HL-60 (cell line): ENCODE data around the gene TIMM44.

ENCODE experiments used
- DNase-seq, 2 experiments: peaks; one replicate each; pipeline ENCODE4 v3.0.0-alpha.2; 2010 to 2020; ENCODE audit warnings: low read depth in 1 of 2, low spot score in 1 of 2
- H3K27ac ChIP-seq: fragments of 250-450 bp; sonication (Bioruptor Pico); replicated peaks from 2 replicates; pipeline ENCODE4 v1.5.1; 2020; ENCODE audit warnings: mild to moderate bottlenecking, moderate library complexity
- H3K27me3 ChIP-seq: fragments of 250-450 bp; sonication (Bioruptor Pico); 2 replicates; pipeline ENCODE4 v1.5.1; 2021; ENCODE audit warnings: mild to moderate bottlenecking, moderate library complexity; ENCODE audit not compliant: insufficient read depth, poor library complexity, severe bottlenecking
- H3K4me3 ChIP-seq: replicated peaks from 2 replicates; pipeline ENCODE4 v1.5.1; 2011; ENCODE audit warnings: mild to moderate bottlenecking, control low read depth, low read length; ENCODE audit not compliant: insufficient read depth
- CTCF ChIP-seq: IDR thresholded peaks from one replicate; pipeline ENCODE4 v1.5.1; 2011; ENCODE audit warnings: low read length, control low read depth, inconsistent platforms; ENCODE audit not compliant: insufficient read depth
- GABPA ChIP-seq: IDR thresholded peaks from 2 replicates; pipeline ENCODE4 v1.6.1; 2012; ENCODE audit warnings: low read depth
- POLR2AphosphoS5 ChIP-seq: IDR thresholded peaks from 2 replicates; pipeline ENCODE4 v1.6.1; 2012; ENCODE audit warnings: low read depth
- REST ChIP-seq: IDR thresholded peaks from 2 replicates; pipeline ENCODE4 v1.6.1; 2012; ENCODE audit warnings: low read depth; ENCODE audit not compliant: insufficient replicate concordance
- SPI1 ChIP-seq: IDR thresholded peaks from 2 replicates; pipeline ENCODE4 v1.6.1; 2012; ENCODE audit warnings: low read depth, mild to moderate bottlenecking, borderline replicate concordance

TIMM44 gene

GRCh38 chr19:7969555-7969939 is 26.1 kb upstream of the TIMM44 start:
- no peak for TF ChIP-seq REST
- no peak for TF ChIP-seq POLR2AphosphoS5
- no peak for TF ChIP-seq SPI1
- TF ChIP-seq CTCF: no peak
- TF ChIP-seq GABPA: no peak
- Histone ChIP-seq H3K27ac (no peak overlapping the region), H3K4me3 (no peak overlapping the region), H3K27me3 (no peaks in the 10 kb centered on the region)
- DNase-seq: no peak

GRCh38 chr19:7968796-7969554 is 25.5 kb upstream of the TIMM44 start:
- no peaks in the 10 kb centered on the region for H3K27me3 ChIP-seq
- no peak for TF ChIP-seq CTCF
- TF ChIP-seq REST: no peak
- TF ChIP-seq POLR2AphosphoS5: no peak; the same call in 1 of the 2 replicates
- no peak overlapping the region for H3K4me3 ChIP-seq
- no peak for DNase-seq
- H3K27ac ChIP-seq: no peak overlapping the region

GRCh38 chr19:7968008-7968795 is 24.7 kb upstream of the TIMM44 start:
- no peak for DNase-seq
- no peak overlapping the region for H3K27ac ChIP-seq
- no peaks in the 10 kb centered on the region for H3K27me3 ChIP-seq
- no peak overlapping the region for H3K4me3 ChIP-seq
- no peak for TF ChIP-seq SPI1
- no peak for TF ChIP-seq CTCF
- TF ChIP-seq POLR2AphosphoS5: no peak
- no peak for TF ChIP-seq REST
- no peak for TF ChIP-seq GABPA
